Measurements from ENCODE around the gene COL12A1.

GRCh38 chr6:75223428-75223827 lies 17.6 kb upstream of the COL12A1 start:
- TF ChIP-seq RAD21 (conservative IDR thresholded peaks at IDR 0.05) = no peak
- no peak for TF ChIP-seq POLR2AphosphoS5 (IDR thresholded peaks at IDR 0.05)
- TF ChIP-seq CTCF (IDR thresholded peaks at IDR 0.05; ENCODE audit: poor library complexity, severe bottlenecking) = no peak
- TF ChIP-seq EZH2 (IDR thresholded peaks at IDR 0.05; ENCODE audit: borderline replicate concordance, insufficient read depth, low read length, poor library complexity, severe bottlenecking) = no peak
- TF ChIP-seq MXI1 (conservative IDR thresholded peaks at IDR 0.05; ENCODE audit: poor library complexity, severe bottlenecking) = no peak
- no peak for TF ChIP-seq TAF1 (IDR thresholded peaks at IDR 0.05; ENCODE audit: low read depth)
- no peak for TF ChIP-seq EP300 (conservative IDR thresholded peaks at IDR 0.05; ENCODE audit: poor library complexity, severe bottlenecking)
- TF ChIP-seq SMC3 (conservative IDR thresholded peaks at IDR 0.05; ENCODE audit: poor library complexity) = no peak
- no peak for TF ChIP-seq REST (IDR thresholded peaks at IDR 0.05; ENCODE audit: borderline replicate concordance)
